ENCODE measurements around the gene MRAS. TPM values are rescaled to one million over a fixed set of nuclear protein-coding genes. Genes with fewer than 3 reads are reported as not detected.

The MRAS gene
- total and polyA plus RNA-seq, 2 of the 13 experiments (the other 11 are each of a cell fraction or from before 2014, with no cell fraction given) = 8.8 to 36.2 TPM

GRCh38 chr3:138336454-138336999, 11.9 kb upstream of the MRAS start (continued):
- TF ChIP-seq FOXP4 (CRISPR knock-in tag; IDR thresholded peaks at IDR 0.05) (no peak), FOXC1 (CRISPR knock-in tag; IDR thresholded peaks at IDR 0.05; ENCODE audit: borderline replicate concordance) (no peak), TBL1XR1 (IDR thresholded peaks at IDR 0.05; ENCODE audit: borderline replicate concordance, low read length, partially characterized antibody) (no peak), MTERF4 (CRISPR knock-in tag; IDR thresholded peaks at IDR 0.05) (no peak), ZNF225 (CRISPR knock-in tag; IDR thresholded peaks at IDR 0.05) (no peak), DMAP1 (CRISPR knock-in tag; IDR thresholded peaks at IDR 0.05) (no peak)

- FAIRE-seq = no peak
- no peak for TF ChIP-seq ZNF549 (CRISPR knock-in tag; IDR thresholded peaks at IDR 0.05)
- Histone ChIP-seq H3K9me3 (ENCODE audit: low read length) (no peaks in the 10 kb centered on the region), H3K4me2 (ENCODE audit: low read depth, low read length) (no peak overlapping the region), H3K27ac (ENCODE audit: extremely low read length, insufficient read depth, low read length) (no peak overlapping the region), H3K9ac (ENCODE audit: insufficient read depth, low read depth, low read length) (no peak overlapping the region), H3K4me3 (replicated peaks in 1 of 3; ENCODE audit: insufficient read depth in 1 of 3, low read depth in 2 of 3, low read length in 3 of 3) (no peak overlapping the region), H3K4me1 (ENCODE audit: insufficient read depth, low read length) (no peaks in the 10 kb centered on the region), H3K36me3 (replicated peaks in 1 of 2; ENCODE audit: control insufficient read depth in 1 of 2, insufficient read depth in 2 of 2, low read length in 2 of 2) (no peaks in the 10 kb centered on the region), H3K79me2 (ENCODE audit: insufficient read depth, low read length) (no peaks in the 10 kb centered on the region), H4K20me1 (ENCODE audit: insufficient read depth, low read length) (no peaks in the 10 kb centered on the region), H3K27me3 (ENCODE audit: control insufficient read depth in 1 of 2, insufficient read depth in 2 of 2, low read length in 2 of 2) (peaks cover 0 to 4% of the 10 kb centered on the region in 2 experiments; a peak in 2 of 5 replicates), H2AFZ (ENCODE audit: low read length) (no peak overlapping the region)
- 15% methylated on average over 4 of the region's 5 CpGs for WGBS (ENCODE audit: low lambda C conversion rate)
- ChIA-PET CTCF (ENCODE audit: low intra/inter-chr PET ratio, low total read pairs) (no interaction called here), POLR2A (no interaction called here)
- no peak for DNase-seq (ENCODE audit: low spot score)
- in situ Hi-C loops (cut with HindIII; ENCODE audit: extremely low pct_ligation_motif_present, low pct_unique_long_range_greater_than_20kb) = no loop called here
- ATAC-seq = no peak
- intact Hi-C loops (cut with micrococcal nuclease; ENCODE audit: unreplicated experiment) = no loop called here
- BruUV-seq (replicated peaks) = no TSS peak
Observed at GRCh38 chr3:138338244-138338643, 10.1 kb upstream of the MRAS start.
